Activated naive CD4-positive, alpha-beta T cell treated with anti-CD3 and anti-CD28 coated beads for 36 hours (primary cell): Measurements from ENCODE around the gene SLX1B. TPM values are rescaled to one million over a fixed set of nuclear protein-coding genes. Genes with fewer than 3 reads are reported as not detected.
"Not testable (repeated sequence)": the region's sequence is repeated elsewhere in the genome, so short reads cannot be mapped to it uniquely, and the experiment has no call there.

Experiments
- CTCF ChIA-PET: fragments of 350-600 bp; sonication (Branson Sonifier 250); formaldehyde crosslinking; loops from one replicate; lab custom pipeline; 2021; ENCODE audit warnings: antibody characterized with exemption; lab: Charles Lee
- DNase-seq: peaks from one replicate; pipeline ENCODE4 v3.0.0-alpha.2; 2020
- H3K27ac Mint-ChIP-seq: one replicate; pipeline ENCODE4 v1.8.0; 2021; ENCODE audit warnings: mild to moderate bottlenecking, mixed read lengths
- H3K27me3 Mint-ChIP-seq: one replicate; pipeline ENCODE4 v1.8.0; 2021; ENCODE audit warnings: low read depth, mixed read lengths
- H3K36me3 Mint-ChIP-seq: one replicate; pipeline ENCODE4 v1.8.0; 2021; ENCODE audit warnings: low read depth, mixed read lengths
- H3K4me1 Mint-ChIP-seq: one replicate; pipeline ENCODE4 v1.8.0; 2021; ENCODE audit warnings: low read depth, mixed read lengths
- H3K4me3 Mint-ChIP-seq: one replicate; pipeline ENCODE4 v1.8.0; 2021; ENCODE audit warnings: mild to moderate bottlenecking, moderate library complexity, mixed read lengths
- H3K9me3 Mint-ChIP-seq: one replicate; pipeline ENCODE4 v1.8.0; 2021; ENCODE audit warnings: mixed read lengths
- intact Hi-C: fragments of 100-400 bp; cut with micrococcal nuclease; formaldehyde crosslinking; loops from one replicate; pipeline ENCODE4 v1.15.1; 2023
- total RNA-seq, 2 experiments: library from RNA; stranded (reverse); gene quantifications; one replicate each; pipeline ENCODE4 v1.2.3, GENCODE V29; 2021

The SLX1B gene
- 10 to 100 TPM; 73.2 to 84.2 TPM for total RNA-seq

DNA sequence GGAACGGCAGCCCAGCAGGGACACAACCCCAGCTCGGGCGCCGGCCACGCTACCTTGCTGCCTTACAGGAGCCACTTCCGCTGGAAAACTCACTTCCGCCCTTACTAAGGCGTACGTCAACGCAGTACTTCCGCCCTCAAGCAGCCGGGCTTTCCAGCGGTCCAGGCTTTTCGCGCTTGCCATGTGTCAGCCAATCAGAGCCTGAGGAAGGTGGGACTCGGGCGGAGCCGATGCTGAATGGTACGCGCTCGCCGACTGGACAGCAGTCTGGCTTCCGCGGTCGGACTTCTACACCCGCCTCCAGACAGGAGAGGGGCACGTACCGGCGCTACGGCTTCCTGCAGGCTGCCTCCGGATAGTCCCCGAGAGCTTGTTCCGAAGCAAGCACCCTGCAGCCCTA lies at the start of gene SLX1B, which contains the start of gene BOLA2:
Gene SLX1B (plus strand): TSS at position 265 of the 400 bp plus-strand sequence.
Gene BOLA2 (minus strand): TSS at position 83 of the 400 bp plus-strand sequence. CDS start 98 bp downstream, outside the sequence.
- intact Hi-C loops, H3K9me3 Mint-ChIP-seq, CTCF ChIA-PET, H3K27me3 Mint-ChIP-seq, H3K4me1 Mint-ChIP-seq, H3K27ac Mint-ChIP-seq, H3K36me3 Mint-ChIP-seq, DNase-seq, H3K4me3 Mint-ChIP-seq: not testable (repeated sequence)

DNA sequence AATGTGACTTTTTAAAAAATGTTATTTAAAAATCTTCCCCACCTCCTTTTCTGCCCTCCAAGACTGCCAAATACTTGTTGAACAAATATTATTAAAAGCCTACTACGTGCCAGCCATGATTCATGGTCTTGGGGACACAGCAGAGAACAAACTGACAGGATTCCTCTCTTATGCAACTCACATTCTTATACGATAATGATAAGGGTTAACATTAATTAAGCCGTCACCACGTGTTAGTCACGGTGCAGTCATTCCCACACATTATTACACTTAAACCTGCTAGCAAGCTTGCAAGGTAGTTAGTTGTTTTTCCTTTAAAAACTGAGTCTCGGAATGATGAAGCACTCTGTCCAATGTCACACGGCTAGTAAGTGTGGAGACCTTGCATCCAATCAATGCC lies 49.1 kb upstream of the SLX1B start:
- H3K4me3 Mint-ChIP-seq, DNase-seq, CTCF ChIA-PET, H3K27me3 Mint-ChIP-seq, H3K4me1 Mint-ChIP-seq, H3K27ac Mint-ChIP-seq, H3K9me3 Mint-ChIP-seq, H3K36me3 Mint-ChIP-seq, intact Hi-C loops: not testable (repeated sequence)

DNA sequence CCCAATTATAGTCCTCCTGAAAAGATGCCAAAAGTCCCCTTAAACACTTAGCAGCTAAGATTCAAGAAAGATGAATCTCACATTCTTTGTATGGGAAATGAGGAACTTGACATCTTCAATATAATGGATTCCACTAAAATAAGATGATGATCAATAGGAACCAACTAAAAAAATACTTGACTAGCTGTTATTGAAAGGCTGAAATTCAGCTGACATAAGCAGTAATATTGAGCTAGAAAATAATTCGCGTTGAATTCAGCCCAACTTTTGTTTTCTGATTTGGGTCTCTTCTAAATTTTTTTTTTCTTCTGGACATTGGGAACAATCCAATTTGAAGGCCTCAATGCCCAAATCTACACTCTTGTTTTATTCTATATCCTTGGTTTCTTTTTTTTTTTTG lies 30.7 kb upstream of the SLX1B start:
- DNase-seq, intact Hi-C loops, H3K4me3 Mint-ChIP-seq, H3K27ac Mint-ChIP-seq, H3K4me1 Mint-ChIP-seq, H3K9me3 Mint-ChIP-seq, H3K36me3 Mint-ChIP-seq, H3K27me3 Mint-ChIP-seq, CTCF ChIA-PET: not testable (repeated sequence)

DNA sequence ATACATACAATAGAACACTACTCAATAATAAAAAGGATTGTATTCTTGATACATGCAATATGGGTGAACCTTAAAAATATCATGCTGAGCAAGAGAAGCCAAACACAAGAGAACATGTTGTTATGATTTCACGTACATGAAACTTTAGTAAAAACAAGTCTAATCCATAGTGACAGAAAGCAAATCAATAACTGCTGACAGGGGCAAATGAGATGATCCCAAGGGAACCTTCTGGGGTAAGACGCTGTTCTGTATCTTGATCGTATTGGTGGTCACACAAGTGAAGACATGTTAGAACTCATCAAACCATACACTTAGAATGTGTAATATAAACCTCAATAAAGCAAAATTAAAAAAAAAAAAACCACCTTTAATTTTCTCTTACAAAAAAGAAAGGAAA lies 28.9 kb upstream of the SLX1B start:
- CTCF ChIA-PET, intact Hi-C loops, H3K4me1 Mint-ChIP-seq, H3K27ac Mint-ChIP-seq, H3K9me3 Mint-ChIP-seq, H3K4me3 Mint-ChIP-seq, H3K27me3 Mint-ChIP-seq, H3K36me3 Mint-ChIP-seq, DNase-seq: not testable (repeated sequence)

DNA sequence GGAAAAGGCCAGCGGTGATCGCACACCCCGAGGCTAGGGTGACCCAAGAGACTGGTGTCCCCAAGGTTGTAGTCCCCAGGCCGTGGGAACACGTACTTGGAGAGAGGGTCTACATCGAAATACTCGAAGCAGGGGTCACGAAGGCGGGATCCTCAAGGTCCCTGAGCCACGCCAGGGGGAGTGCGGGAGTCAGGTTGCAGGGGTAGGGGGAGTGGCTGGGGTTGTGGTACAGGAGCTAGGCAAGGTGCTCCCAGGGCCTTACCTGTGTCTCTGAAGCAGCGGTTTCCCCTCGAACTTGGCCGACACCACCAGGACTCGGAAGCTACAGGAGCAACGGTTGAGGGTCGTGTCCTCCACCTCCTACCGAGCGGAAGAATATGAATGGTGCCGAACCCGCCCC lies 579 bp upstream of the SLX1B start:
- H3K4me1 Mint-ChIP-seq, H3K27ac Mint-ChIP-seq, CTCF ChIA-PET, H3K27me3 Mint-ChIP-seq, H3K9me3 Mint-ChIP-seq, H3K4me3 Mint-ChIP-seq, intact Hi-C loops, DNase-seq, H3K36me3 Mint-ChIP-seq: not testable (repeated sequence)

DNA sequence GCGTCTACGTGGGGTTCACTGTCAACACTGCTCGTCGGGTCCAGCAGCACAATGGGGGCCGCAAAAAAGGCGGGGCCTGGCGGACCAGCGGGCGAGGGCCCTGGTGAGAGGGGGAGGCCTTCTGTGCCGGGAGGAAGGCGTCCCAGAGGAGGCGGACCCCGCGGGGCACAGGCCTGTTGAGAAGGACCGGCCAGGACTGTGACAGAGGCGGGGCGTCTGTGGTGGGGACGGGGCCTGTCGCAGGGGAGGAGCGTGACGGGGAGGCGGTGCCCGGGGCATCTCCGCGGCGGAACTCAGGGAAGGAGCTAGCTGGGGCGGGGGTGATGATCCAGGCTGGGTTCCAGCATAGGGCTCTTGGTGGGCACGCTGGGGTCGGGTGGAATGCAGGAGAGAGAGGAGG lies 495 bp downstream of the SLX1B start:
- H3K27ac Mint-ChIP-seq, H3K9me3 Mint-ChIP-seq, intact Hi-C loops, H3K27me3 Mint-ChIP-seq, DNase-seq, H3K4me1 Mint-ChIP-seq, H3K36me3 Mint-ChIP-seq, H3K4me3 Mint-ChIP-seq, CTCF ChIA-PET: not testable (repeated sequence)

DNA sequence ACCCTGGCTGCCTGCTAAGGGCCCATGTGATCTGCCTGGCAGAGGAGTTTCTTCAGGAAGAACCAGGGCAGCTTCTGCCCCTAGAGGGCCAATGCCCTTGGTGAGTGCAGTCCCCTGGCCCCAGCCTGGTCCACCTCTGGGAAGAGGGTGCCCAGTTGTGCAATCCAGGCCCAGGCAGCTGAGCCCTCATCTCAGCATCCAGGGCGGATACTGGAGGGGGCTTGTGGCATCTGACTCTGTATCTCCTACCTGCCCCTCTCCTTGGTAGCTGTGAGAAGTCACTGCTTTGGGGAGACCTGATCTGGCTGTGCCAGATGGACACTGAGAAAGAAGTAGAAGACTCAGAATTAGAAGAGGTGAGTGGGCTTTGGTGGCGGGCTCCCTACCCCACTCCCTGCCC lies 3.3 kb downstream of the SLX1B start:
- H3K36me3 Mint-ChIP-seq, CTCF ChIA-PET, DNase-seq: not testable (repeated sequence)

DNA sequence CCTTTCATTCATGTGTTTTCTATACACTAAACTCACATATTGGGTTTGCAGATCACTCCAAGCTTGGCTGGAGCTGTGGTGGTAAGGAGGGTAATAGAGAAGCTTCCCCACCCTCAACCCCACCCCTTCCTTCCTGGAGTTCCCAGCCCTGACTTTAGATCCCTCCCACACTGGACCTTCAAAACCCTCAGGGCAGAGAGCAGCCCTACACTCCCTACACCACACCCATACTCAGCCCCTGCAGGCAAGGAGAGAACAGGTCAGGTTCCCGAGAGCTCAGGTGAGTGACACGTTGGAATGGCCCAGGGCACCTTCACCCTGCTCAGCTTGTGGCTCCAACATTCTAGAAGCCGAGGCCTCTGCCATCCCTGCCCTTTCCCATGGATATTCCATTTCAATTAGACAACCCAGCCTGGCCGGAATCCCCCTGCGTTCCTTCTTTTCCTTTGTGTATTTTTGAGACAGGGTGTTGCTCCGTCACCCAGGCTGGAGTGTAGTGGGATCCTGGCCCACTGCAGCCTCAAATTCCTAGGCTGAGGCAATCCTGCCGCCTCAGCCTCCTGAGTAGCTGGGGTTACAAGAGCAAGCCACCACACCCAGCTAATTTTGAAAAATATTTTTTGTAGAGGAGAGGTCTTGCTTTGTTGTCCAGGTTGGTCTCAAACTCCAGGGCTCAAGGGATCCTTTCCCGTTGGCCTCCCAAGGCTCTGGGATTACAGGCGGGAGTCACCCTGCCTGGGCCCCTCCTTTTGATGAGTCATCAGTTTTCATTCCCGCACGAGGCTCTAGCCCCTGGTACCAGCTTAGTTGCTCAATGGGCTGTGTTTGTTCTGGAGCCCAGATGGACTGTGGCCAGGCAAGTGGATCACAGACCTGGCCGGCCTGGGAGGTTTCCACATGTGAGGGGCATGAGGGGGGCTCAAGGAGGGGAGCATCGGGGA lies 5.6 kb downstream of the SLX1B start, which contains the start of gene SULT1A4:
Gene SULT1A4 (plus strand): TSS at position 208 of the 941 bp plus-strand sequence. CDS start 1,473 bp downstream, outside the sequence.
- DNase-seq, H3K9me3 Mint-ChIP-seq, H3K4me1 Mint-ChIP-seq, intact Hi-C loops, H3K27me3 Mint-ChIP-seq, H3K4me3 Mint-ChIP-seq, H3K27ac Mint-ChIP-seq, CTCF ChIA-PET, H3K36me3 Mint-ChIP-seq: not testable (repeated sequence)

More for the DNA sequence above, 3.3 kb downstream of the SLX1B start:
- H3K9me3 Mint-ChIP-seq, intact Hi-C loops, H3K27me3 Mint-ChIP-seq, H3K4me3 Mint-ChIP-seq, H3K27ac Mint-ChIP-seq, H3K4me1 Mint-ChIP-seq: not testable (repeated sequence)

DNA sequence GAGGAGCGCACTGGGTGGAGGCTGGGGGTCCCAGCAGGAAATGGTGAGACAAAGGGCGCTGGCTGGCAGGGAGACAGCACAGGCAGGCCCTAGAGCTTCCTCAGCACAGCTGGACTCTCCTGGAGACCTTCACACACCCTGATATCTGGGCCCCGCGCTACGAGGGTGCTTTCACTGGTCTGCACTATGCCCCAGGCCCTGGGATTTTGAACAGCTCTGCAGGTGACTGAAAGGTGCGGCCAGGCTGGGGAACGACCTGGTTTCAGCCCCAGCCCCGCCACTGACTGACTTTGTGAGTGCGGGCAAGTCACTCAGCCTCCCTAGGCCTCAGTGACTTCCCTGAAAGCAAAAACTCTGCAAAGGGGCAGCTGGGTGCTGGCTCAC lies 6.3 kb downstream of the SLX1B start:
- H3K27ac Mint-ChIP-seq, H3K4me1 Mint-ChIP-seq, H3K27me3 Mint-ChIP-seq: not testable (repeated sequence)

DNA sequence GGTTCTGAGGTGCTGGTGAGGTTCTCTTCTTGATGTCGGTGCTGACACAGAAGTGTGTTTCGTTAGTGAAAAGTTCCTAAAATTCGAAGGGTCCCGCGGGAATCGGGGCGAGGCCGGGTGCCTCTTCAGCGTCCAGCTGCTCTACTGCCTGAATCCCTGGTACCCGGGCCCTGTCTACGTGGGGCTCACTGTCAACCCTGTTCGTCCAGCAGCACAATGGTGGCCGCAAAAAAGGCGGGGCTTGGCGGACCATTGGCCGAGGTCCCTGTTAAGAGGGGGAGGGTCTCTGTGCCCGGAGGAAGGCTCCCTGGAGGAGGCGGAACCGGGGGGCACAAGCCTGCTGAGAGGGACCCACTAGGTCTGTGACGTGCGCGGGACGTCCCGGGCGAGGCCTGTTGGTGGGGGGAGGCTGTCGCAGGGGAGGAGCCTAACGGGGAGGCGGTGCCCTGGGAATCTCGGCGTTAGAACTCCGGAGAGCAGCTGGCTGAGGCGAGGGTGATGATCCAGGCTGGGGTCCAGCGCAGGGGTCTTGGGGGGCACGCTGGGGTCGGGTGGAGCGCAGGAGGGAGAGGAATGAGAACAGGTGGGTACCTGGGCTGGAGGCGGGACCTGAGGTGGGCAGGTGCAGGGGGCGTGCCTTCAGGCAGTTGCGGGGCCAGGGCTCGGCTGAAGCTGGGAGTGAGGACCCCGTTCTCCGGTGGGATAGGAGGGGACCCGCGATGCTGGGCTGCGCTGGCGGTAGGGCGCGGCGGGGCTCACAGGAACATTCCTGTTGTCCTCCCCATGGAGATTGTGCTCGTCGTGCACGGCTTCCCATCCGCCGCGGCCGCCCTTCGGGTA lies 11.9 kb downstream of the SLX1B start:
- intact Hi-C loops, H3K27ac Mint-ChIP-seq, CTCF ChIA-PET: not testable (repeated sequence)

More for the DNA sequence above, 6.3 kb downstream of the SLX1B start:
- H3K36me3 Mint-ChIP-seq, CTCF ChIA-PET, DNase-seq, intact Hi-C loops, H3K4me3 Mint-ChIP-seq, H3K9me3 Mint-ChIP-seq: not testable (repeated sequence)

DNA sequence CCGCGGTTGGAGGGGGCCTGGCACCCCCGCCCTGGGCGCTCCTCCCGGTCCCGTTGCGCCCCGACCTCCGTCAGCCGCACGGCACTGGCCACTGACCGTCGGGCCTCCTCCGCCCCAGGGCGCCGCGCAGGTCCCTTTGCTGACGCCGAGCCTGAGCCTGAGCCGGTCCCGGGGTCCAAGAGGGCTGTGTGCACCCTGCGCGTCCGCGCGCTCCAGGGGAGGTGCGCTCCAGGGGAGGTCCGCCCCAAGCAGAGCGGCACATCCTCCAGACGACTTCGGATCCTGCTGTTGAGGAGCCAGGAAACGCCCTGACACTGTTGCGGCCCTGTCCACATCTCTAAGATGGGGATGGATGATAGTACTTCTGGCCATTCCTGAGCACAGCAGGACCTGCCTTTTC lies 12.6 kb downstream of the SLX1B start:
- intact Hi-C loops, H3K4me3 Mint-ChIP-seq, CTCF ChIA-PET, H3K4me1 Mint-ChIP-seq, H3K27ac Mint-ChIP-seq, H3K27me3 Mint-ChIP-seq, DNase-seq, H3K36me3 Mint-ChIP-seq, H3K9me3 Mint-ChIP-seq: not testable (repeated sequence)

More for the DNA sequence above, 11.9 kb downstream of the SLX1B start:
- H3K9me3 Mint-ChIP-seq, H3K4me3 Mint-ChIP-seq, DNase-seq, H3K4me1 Mint-ChIP-seq, H3K27me3 Mint-ChIP-seq, H3K36me3 Mint-ChIP-seq: not testable (repeated sequence)

DNA sequence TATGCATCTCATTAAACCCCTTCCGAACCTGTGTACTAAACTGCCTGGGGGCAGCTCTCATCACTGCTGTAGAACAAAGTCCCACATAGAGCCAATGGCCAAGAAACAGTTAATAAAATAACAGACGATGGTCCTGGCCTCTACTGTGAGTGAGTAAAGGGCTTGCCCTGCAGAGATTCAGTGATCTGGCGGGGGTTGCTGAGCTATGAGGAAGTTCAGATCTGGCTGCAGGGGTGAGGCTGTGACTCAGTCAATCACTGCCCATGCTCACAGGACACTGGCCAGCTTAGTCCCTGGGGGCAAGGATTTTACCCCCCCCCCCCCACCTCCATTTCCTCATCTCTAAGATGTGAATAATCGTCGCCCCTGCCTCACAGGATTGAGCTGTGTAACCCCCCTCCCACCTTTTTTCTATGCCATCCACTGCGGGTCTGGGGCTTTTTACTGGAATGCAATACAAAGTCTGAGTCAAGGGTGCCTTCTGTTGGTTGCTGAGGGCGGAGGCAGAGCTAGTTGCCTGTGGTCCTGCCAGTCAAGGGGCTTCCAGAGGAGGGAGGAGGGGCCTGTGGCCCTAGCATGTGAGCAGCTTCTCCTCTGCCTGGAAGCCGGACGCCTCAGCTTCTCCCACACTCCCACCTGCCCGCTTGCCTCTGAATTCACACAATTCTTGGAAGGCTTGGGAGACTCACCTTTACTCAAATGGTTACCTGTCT lies 13.5 kb downstream of the SLX1B start:
- H3K4me3 Mint-ChIP-seq, H3K4me1 Mint-ChIP-seq, CTCF ChIA-PET, H3K27ac Mint-ChIP-seq, intact Hi-C loops, H3K9me3 Mint-ChIP-seq, DNase-seq, H3K36me3 Mint-ChIP-seq, H3K27me3 Mint-ChIP-seq: not testable (repeated sequence)
